ENCODE results near the gene FAM136A. TPM values are rescaled to one million over a fixed set of nuclear protein-coding genes. Genes with fewer than 3 reads are reported as not detected.

The FAM136A gene
- total and polyA plus RNA-seq, 2 of the 4 experiments (the other 2 are of a cell fraction), result 19.9 to 28.1 TPM

DNA sequence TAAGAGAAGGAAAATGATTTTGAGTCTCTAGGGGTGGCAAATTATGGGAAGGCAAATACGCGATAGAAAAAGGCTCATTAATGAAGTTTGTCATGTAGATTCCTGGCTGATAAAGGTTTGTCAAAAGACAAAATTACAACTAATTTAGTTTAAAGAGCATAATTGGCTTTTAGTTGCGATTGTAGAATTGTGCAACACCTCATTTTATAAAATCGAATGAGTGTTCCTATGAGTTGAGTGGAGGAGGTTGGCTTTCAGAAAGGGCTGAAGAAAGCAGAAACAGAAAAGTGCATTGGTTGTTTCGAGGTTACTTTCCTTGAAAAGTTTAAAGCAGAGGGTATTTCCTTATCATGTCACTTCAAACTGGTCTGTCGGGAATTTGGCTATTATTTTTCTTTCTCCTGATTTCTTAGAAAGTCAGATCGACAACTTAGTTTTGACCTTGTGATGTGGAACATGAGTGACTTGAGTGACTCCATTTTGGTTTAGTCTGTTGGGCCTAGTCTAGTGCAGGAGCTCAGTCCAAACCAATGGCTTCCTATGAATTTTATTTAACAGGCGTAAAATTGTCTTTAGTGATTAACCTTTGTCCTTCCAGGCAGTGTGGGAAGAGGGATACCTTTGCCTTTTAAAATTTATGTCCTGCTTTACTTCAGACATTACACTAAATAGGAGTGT lies 46.1 kb downstream of the FAM136A start:
- Histone ChIP-seq H3K23ac (ENCODE audit: low read depth, low read length) (no peak overlapping the region), H3K9ac (ENCODE audit: low read depth, low read length) (no peak overlapping the region), H3K9me3 (ENCODE audit: control insufficient read depth, insufficient read depth, low read length) (no peaks in the 10 kb centered on the region), H3K14ac (replicated peaks; ENCODE audit: low read depth, low read length) (no peak overlapping the region), H4K8ac (ENCODE audit: low read depth in 2 of 2, low read length in 2 of 2) (no peak overlapping the region), H3K27me3 (ENCODE audit: control insufficient read depth, insufficient read depth, low read length) (no peaks in the 10 kb centered on the region), H2AFZ (replicated peaks; ENCODE audit: low read length, poor library complexity) (no peak overlapping the region), H4K20me1 (ENCODE audit: insufficient read depth, low read length) (no peaks in the 10 kb centered on the region), H3K9me1 (ENCODE audit: insufficient read depth, low read length) (no peaks in the 10 kb centered on the region), H4K5ac (ENCODE audit: low read depth, low read length) (no peak overlapping the region), H3K4me3 (ENCODE audit: insufficient read depth, low read depth, low read length) (no peak overlapping the region), H2BK5ac (ENCODE audit: low read depth, low read length, poor library complexity, severe bottlenecking) (no peak overlapping the region), H3K56ac (ENCODE audit: extremely low read depth, insufficient read depth, low read length) (no peak overlapping the region), H3K27ac (ENCODE audit: insufficient read depth, low read length) (no peak overlapping the region), H2AK5ac (ENCODE audit: low read depth, low read length) (no peak overlapping the region), H2AK9ac (replicated peaks; ENCODE audit: low read depth, low read length, poor library complexity) (no peak overlapping the region), H3K4me2 (ENCODE audit: low read depth, low read length) (no peak overlapping the region), H3K18ac (ENCODE audit: low read depth, low read length) (no peak overlapping the region), H3K36me3 (ENCODE audit: control insufficient read depth, insufficient read depth, low read length) (no peaks in the 10 kb centered on the region), H2BK120ac (ENCODE audit: low read depth, low read length) (no peak overlapping the region), H4K91ac (ENCODE audit: insufficient read depth, low read depth, low read length) (no peak overlapping the region), H2BK20ac (ENCODE audit: low read depth, low read length) (no peak overlapping the region), H3K4ac (ENCODE audit: low read depth, low read length) (no peak overlapping the region), H3K79me1 (ENCODE audit: low read depth in 1 of 2, low read length in 2 of 2) (peaks cover 15 to 16% of the 10 kb centered on the region in 2 experiments), H2BK15ac (ENCODE audit: low read depth, low read length) (no peak overlapping the region), H3K4me1 (ENCODE audit: control insufficient read depth, insufficient read depth, low read length) (peaks cover 9% of the 10 kb centered on the region; the same call in 1 of the 2 replicates)
- dilution Hi-C loops (cut with HindIII; ENCODE audit: low sequenced_read_pairs, unreplicated experiment), result no loop called here
- CTCF ChIA-PET, result no interaction called here
- TF ChIP-seq CEBPB (IDR thresholded peaks at IDR 0.05; ENCODE audit: low read depth, low read length) (peak; percentile 63), BHLHE40 (IDR thresholded peaks at IDR 0.05; ENCODE audit: low read depth, low read length) (no peak)
- no TSS peak for BruUV-seq (replicated peaks)
- POLR2A ChIA-PET (ENCODE audit: unreplicated experiment), result no interaction called here
- in situ Hi-C loops (cut with MboI; ENCODE audit: low sequenced_read_pairs), result no loop called here
- intact Hi-C loops (cut with micrococcal nuclease), result no loop called here
- WGBS, 2 experiments (ENCODE audit: extremely low coverage in 2 of 2, insufficient read length in 1 of 2), result 83% methylated on average over 1 of the region's 8 CpGs; no CpG with 5 or more reads in 1 of the 2 experiments
- DNase-seq, result no peak
- no peak for ATAC-seq (ENCODE audit: low read depth)

Measured in IMR-90 (cell line).